Lower leg skin (tissue), 3 donors: ENCODE results near the gene COL8A2.

Source experiments
- CTCF ChIP-seq, 3 donors: fragments of 450-650 bp; IDR thresholded peaks; one replicate each; pipeline ENCODE4 v1.5.1; 2016; ENCODE audit warnings: antibody characterized with exemption in 3 of 3, mild to moderate bottlenecking in 3 of 3, moderate library complexity in 2 of 3
- POLR2A ChIP-seq, 2 donors: fragments of 450-650 bp; IDR thresholded peaks; one replicate each; pipeline ENCODE4 v1.6.1; 2016 to 2017; ENCODE audit warnings: antibody characterized with exemption in 2 of 2, mild to moderate bottlenecking in 1 of 2, moderate library complexity in 1 of 2

- TF ChIP-seq CTCF (IDR thresholded peaks at IDR 0.05) (no peak), POLR2A (IDR thresholded peaks at IDR 0.05) (no peak)
These were observed 31.5 kb upstream of the COL8A2 start for GRCh38 chr1:36156329-36157114.
